ENCODE data around the gene SYNPR. TPM values are rescaled to one million over a fixed set of nuclear protein-coding genes. Genes with fewer than 3 reads are reported as not detected.

Gene SYNPR
- total RNA-seq, 4 donors from 2014 or later: 0.17 to 0.58 TPM; not detected in 2

GRCh38 chr3:63364910-63365309 lies 86.8 kb downstream of the SYNPR start:
- H3K27ac ChIP-seq (replicated peaks in 1 of 4): no peak overlapping the region
- WGBS: 60% methylated on average over 2 of the region's 2 CpGs
- H3K36me3 ChIP-seq: no peaks in the 10 kb centered on the region
- TF ChIP-seq POLR2AphosphoS5 (IDR thresholded peaks at IDR 0.05) (no peak), POLR2A (IDR thresholded peaks at IDR 0.05; ENCODE audit: low read depth) (no peak), EP300 (IDR thresholded peaks at IDR 0.05) (no peak)
- TF ChIP-seq, protein P1, sequence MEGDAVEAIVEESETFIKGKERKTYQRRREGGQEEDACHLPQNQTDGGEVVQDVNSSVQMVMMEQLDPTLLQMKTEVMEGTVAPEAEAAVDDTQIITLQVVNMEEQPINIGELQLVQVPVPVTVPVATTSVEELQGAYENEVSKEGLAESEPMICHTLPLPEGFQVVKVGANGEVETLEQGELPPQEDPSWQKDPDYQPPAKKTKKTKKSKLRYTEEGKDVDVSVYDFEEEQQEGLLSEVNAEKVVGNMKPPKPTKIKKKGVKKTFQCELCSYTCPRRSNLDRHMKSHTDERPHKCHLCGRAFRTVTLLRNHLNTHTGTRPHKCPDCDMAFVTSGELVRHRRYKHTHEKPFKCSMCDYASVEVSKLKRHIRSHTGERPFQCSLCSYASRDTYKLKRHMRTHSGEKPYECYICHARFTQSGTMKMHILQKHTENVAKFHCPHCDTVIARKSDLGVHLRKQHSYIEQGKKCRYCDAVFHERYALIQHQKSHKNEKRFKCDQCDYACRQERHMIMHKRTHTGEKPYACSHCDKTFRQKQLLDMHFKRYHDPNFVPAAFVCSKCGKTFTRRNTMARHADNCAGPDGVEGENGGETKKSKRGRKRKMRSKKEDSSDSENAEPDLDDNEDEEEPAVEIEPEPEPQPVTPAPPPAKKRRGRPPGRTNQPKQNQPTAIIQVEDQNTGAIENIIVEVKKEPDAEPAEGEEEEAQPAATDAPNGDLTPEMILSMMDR (IDR thresholded peaks at IDR 0.05): no peak
- no peaks in the 10 kb centered on the region for H3K27me3 ChIP-seq
- no peaks in the 10 kb centered on the region for H3K9me3 ChIP-seq
- intact Hi-C loops (cut with DNase I): no loop called here
- no peak overlapping the region for H3K4me3 ChIP-seq
- DNase-seq (ENCODE audit: extremely low spot score): no peak
- no peaks in the 10 kb centered on the region for H3K4me1 ChIP-seq

DNA sequence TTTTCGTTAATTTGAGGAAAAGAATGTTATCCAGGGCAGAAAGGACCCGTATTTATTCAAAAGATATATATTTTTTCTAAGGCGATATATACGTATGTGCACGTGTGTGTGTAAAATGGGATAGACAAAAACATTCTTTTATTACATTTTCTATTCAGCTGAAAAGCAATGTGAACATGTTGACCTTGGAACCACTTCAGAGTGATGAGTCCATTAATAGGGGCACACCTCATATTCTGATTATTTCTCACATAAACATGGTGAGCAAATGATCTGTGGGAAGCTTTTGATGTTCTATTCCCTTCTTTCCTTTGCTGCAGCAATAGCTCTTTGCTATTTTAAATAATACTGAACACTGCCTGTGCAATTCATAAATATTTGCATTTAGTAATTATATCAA lies 87.6 kb downstream of the SYNPR start:
- intact Hi-C loops (cut with DNase I): no loop called here
- no peaks in the 10 kb centered on the region for H3K27me3 ChIP-seq
- DNase-seq (ENCODE audit: extremely low spot score): no peak
- H3K9me3 ChIP-seq: no peaks in the 10 kb centered on the region
- H3K4me3 ChIP-seq: no peak overlapping the region
- H3K36me3 ChIP-seq: no peaks in the 10 kb centered on the region
- no peak overlapping the region for H3K27ac ChIP-seq (replicated peaks in 1 of 4)
- 56% methylated on average over 5 of the region's 5 CpGs for WGBS
- TF ChIP-seq, protein P1 (IDR thresholded peaks at IDR 0.05): no peak
- no peak for TF ChIP-seq EP300 (IDR thresholded peaks at IDR 0.05)
- TF ChIP-seq POLR2A (IDR thresholded peaks at IDR 0.05; ENCODE audit: low read depth): no peak
- no peak for TF ChIP-seq POLR2AphosphoS5 (IDR thresholded peaks at IDR 0.05)
- no peaks in the 10 kb centered on the region for H3K4me1 ChIP-seq

DNA sequence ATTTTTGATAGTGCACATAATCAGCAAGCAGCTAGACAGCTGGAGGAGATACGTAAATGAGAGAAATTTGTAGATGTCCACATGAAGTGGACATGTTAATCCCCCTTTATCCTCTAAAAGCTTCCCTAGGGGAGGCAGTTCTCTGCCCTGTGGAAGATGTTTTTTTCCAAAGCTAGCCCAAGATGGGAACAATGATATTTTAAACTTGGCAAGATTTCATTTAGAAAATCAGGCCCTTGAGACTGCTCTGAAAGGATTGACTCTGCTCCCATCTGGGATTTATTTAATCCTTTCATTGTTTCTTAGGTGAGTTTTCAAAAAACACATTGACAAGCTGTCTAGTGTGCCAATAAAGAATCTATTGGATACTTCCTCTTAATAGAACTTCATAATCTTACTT lies 92.0 kb downstream of the SYNPR start:
- no peak overlapping the region for H3K4me3 ChIP-seq
- TF ChIP-seq EP300 (IDR thresholded peaks at IDR 0.05) (no peak), POLR2AphosphoS5 (IDR thresholded peaks at IDR 0.05) (no peak)
- TF ChIP-seq, protein P1 (IDR thresholded peaks at IDR 0.05): no peak
- peaks cover 0 to 6% (median 0%) of the 10 kb centered on the region in 4 donors for H3K27me3 ChIP-seq
- no peaks in the 10 kb centered on the region for H3K4me1 ChIP-seq
- H3K9me3 ChIP-seq: peaks cover 0 to 7% (median 2%) of the 10 kb centered on the region in 4 donors
- WGBS: 81% methylated on average over 1 of the region's 1 CpG
- DNase-seq (ENCODE audit: extremely low spot score): no peak
- intact Hi-C loops (cut with DNase I): no loop called here
- no peak overlapping the region for H3K27ac ChIP-seq (replicated peaks in 1 of 4)
- no peaks in the 10 kb centered on the region for H3K36me3 ChIP-seq

DNA sequence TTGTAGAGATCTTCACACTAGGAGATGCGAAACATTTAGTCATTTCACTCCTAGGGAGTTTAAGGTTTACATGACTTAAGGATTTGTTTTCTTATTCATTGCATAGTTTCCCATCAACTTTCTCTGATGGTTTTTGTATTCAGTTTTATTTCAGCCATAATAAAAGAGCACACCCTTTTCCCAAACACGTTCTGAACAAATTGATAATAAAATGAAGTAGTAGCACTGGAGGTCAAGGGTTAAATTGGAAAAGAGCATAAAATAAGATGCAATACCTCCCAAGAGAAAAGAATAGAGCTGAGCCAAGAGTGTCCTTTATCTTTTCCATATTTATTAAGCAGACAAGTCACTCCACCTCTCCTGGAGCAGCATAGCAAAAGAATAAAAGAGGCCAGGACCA lies 104.9 kb downstream of the SYNPR start:
- H3K4me1 ChIP-seq: no peaks in the 10 kb centered on the region
- 65% methylated on average over 2 of the region's 2 CpGs for WGBS
- H3K4me3 ChIP-seq: no peak overlapping the region

More for the DNA sequence above, 104.9 kb downstream of the SYNPR start:
- DNase-seq (ENCODE audit: extremely low spot score): no peak
- TF ChIP-seq POLR2A (IDR thresholded peaks at IDR 0.05; ENCODE audit: low read depth): no peak
- TF ChIP-seq POLR2AphosphoS5 (IDR thresholded peaks at IDR 0.05): no peak
- TF ChIP-seq, protein P1 (IDR thresholded peaks at IDR 0.05): no peak
- TF ChIP-seq EP300 (IDR thresholded peaks at IDR 0.05): no peak
- Histone ChIP-seq H3K27ac (replicated peaks in 1 of 4) (no peak overlapping the region), H3K36me3 (no peaks in the 10 kb centered on the region), H3K27me3 (peaks cover 0 to 6% (median 0%) of the 10 kb centered on the region in 4 donors), H3K9me3 (no peaks in the 10 kb centered on the region)
- intact Hi-C loops (cut with DNase I): no loop called here
